DMS79 (cell line): ENCODE data around the gene PCDHGC3.

ENCODE experiments used
- DNase-seq: peaks from one replicate; lab custom pipeline; 2025; lab: John Stamatoyannopoulos, UW

PCDHGC3 gene

DNA sequence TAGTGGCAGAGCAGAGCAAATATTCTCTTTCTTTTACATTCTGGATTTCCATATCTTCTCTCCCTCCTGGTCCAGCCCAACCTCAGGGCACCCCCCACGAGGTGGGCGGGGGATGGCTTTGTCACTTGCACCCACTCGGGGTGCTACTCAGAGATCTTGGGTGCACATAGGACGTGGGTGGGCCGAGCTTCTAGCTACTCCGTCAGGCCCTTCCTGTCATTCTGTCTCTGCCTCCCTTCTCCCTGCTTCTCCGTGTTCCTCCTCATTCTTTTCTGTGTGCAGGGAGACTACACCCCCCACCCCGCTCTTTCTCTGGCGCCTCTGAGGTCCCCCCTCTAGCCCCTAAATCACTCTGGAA is 32.7 kb downstream of the PCDHGC3 start:
- DNase-seq, result no peak

DNA sequence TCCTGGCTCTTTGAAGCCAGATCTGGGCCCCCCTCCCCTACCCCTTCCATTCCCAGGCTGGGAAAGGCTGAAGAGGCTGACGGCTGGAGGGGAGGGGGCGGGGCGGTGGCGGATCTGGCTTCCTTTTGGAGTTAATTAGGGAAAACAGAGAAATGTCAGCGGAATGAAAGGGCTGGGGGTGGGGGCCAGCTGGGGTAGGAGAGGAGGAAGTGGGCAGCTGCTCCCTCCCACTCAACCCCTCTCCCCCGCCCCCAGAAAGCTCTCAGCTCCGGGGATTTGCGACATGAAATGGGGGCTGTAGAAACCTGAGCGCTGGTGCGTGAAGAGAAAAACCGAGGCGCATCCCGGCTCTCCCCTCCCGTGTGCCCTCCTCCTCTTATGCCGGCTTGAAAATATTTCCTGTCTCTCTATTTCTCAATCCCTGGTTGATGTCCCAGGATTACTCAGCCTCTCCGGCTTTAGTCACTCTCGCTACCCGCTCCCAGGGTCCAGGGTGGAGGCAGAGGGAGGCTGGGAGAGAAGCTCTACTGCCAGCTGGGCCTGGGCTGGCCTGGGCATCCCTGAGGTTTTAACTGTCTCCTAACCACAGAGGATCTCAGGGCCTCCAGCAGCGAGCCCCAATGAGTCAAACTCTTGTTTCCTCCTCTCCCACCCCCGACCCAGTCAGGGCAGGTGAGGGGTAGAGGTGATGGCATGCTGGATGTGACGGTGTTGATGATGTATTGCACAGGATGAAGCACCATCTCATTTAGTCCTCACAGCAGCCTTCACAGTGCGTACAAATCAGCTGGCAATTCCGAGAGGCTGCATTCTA is 33.2 kb downstream of the PCDHGC3 start:
- DNase-seq, result no peak

DNA sequence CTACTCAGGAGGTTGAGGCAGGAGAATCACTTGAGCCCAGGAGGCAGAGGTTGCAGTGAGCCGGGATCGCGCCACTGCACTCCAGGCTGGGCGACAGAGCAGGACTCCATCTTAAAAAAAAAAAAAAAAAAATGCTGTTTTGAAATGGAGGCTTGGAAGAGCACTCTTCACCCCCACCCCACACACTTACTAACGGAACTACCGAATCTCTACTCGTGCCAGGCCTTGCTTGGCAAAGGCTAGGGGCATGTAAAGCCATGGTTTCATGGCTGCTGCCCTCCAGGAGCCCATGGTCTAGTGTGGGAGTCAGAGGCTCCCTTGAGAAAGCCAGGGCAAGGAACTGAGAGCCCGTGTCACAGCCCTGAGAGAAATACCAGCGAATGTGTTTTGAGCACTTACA is 34.4 kb downstream of the PCDHGC3 start:
- no peak for DNase-seq

GRCh38 chr5:141510850-141511601 is 35.3 kb downstream of the PCDHGC3 start:
- no peak for DNase-seq

- DNase-seq, result no peak
Measured at GRCh38 chr5:141511771-141512325, 36.1 kb downstream of the PCDHGC3 start.

- peak; percentile 43 for DNase-seq
Measured at GRCh38 chr5:141512390-141512910, 36.7 kb downstream of the PCDHGC3 start.

DNA sequence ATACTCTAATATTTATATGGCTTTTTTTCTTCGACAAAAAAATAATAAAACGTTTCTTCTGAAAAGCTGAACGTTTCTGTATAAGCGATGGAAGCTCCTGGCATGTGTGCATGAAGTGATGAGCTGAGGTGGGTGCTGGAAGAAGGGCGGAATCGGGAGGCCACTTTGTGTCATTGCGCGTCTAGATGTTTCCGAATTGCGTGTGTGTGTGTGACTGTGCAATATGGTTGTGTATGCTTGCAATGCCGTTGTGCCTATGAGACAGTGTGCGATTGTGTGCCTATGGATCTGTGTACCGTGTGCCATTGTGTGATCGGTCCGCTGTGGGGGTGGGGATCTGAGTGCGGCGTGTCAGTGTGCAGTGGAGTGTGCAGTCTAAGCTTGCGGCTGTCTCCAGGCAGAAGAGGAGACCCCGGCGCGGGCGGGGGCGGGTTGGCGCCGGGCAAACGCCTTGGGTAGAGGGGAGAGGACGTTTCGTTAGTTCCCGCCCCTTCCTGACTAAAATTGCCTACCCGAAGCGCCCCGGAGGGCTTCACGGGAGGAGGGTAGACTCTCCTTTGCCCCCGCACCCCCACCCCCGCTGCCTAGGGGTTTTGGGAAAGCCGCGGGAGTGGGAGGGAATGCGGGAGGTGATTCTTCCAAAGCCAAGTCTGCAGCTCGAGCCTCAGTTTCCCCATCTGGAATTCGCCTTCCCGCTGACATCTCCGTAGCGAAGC is 37.3 kb downstream of the PCDHGC3 start:
- peak; percentile 29 for DNase-seq

GRCh38 chr5:141513627-141514329 is 38.0 kb downstream of the PCDHGC3 start:
- no peak for DNase-seq

- peak; percentile 91 for DNase-seq
Measured at GRCh38 chr5:141514330-141515133, 38.8 kb downstream of the PCDHGC3 start.

- DNase-seq, result no peak
Measured at GRCh38 chr5:141515141-141515540, 39.4 kb downstream of the PCDHGC3 start.

GRCh38 chr5:141515946-141516671 is 40.3 kb downstream of the PCDHGC3 start:
- DNase-seq, result no peak

DNA sequence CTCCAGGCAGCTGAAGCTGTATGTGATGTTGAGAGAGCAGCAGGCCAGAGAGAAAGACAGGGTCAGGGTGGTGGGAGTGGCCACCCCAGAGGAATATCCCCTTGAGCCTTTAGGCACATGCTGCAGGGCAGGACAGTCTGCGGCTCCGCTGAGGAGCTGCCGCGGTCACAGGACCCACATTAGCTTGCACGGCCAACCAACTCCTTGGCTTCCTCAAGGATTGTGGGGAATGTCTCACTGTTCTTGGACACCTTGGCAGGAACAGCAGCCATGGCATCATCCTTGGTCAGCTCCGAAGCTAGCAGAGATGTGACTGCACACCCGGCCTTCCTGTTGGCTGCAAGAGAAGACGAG is 40.9 kb downstream of the PCDHGC3 start:
- no peak for DNase-seq

GRCh38 chr5:141517312-141517711 is 41.5 kb downstream of the PCDHGC3 start:
- no peak for DNase-seq

GRCh38 chr5:141517880-141518617 is 42.3 kb downstream of the PCDHGC3 start:
- DNase-seq, result no peak

DNA sequence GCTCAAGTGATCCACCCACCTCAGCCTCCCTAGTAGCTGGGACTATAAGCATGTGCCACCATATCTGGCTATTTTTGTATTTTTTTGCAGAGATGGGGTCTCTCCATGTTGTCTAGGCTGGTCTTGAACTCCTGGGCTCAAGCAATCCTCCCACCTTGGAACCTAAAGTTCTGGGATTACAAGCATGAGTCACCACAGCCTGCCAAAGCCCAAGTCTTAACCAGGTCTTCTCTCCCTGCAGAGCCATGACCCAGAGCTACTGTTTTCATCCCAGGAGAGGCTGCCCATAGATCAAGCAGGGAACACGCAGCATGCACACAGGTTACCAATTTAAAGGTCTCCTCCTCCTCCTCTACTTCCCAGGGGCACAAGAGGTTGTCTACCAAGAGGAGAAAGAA is 42.9 kb downstream of the PCDHGC3 start:
- DNase-seq, result no peak

- DNase-seq, result no peak
Measured at GRCh38 chr5:141519605-141520565, 44.1 kb downstream of the PCDHGC3 start.

GRCh38 chr5:141521244-141521781 is 45.5 kb downstream of the PCDHGC3 start:
- no peak for DNase-seq

DNA sequence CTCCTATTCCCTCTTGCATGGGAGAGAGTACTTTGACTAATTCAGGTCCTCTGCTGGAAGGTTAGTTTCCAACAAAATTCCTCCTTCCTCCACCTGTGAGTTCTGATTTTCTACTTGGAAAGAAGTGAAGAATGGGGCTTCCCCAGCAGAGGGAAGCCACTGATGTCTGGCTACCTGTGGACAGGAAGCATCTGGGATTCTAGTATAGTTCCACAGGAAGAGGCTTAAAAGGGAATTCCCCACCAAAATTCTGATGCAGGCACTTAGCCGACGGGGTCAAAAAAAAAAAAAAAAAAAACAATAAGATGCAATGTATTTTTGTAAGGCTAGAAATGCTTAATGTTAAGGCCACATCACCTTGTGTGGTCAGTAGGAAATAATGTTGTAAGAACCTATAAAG is 46.5 kb downstream of the PCDHGC3 start:
- no peak for DNase-seq
